Osteoblast (primary cell): ENCODE results near the gene FSHR. TPM values are rescaled to one million over a fixed set of nuclear protein-coding genes. Genes with fewer than 3 reads are reported as not detected.

Experiments used
- DNase-seq: peaks from one replicate; pipeline ENCODE4 v3.0.0; 2011; ENCODE audit warnings: low spot score, mixed read lengths; ENCODE audit not compliant: insufficient read length; ENCODE audit errors: missing footprints
- H2AFZ ChIP-seq: 2 replicates; pipeline ENCODE4 v1.6.0; 2011; ENCODE audit warnings: mild to moderate bottlenecking, low read length
- H3K27ac ChIP-seq: 2 replicates; pipeline ENCODE4 v1.5.1; 2011; ENCODE audit warnings: mild to moderate bottlenecking, low read depth, low read length, moderate library complexity
- H3K27me3 ChIP-seq: 2 replicates; pipeline ENCODE4 v1.6.0; 2012; ENCODE audit warnings: mild to moderate bottlenecking, control low read depth, inconsistent platforms, low read length, moderate library complexity; ENCODE audit not compliant: insufficient read depth
- H3K36me3 ChIP-seq: 2 replicates; pipeline ENCODE4 v1.5.1; 2011; ENCODE audit warnings: mild to moderate bottlenecking, low read length, control low read depth, moderate library complexity; ENCODE audit not compliant: insufficient read depth
- H3K4me1 ChIP-seq: 2 replicates; pipeline ENCODE4 v1.5.1; 2011; ENCODE audit warnings: mild to moderate bottlenecking, low read length, control low read depth, moderate library complexity; ENCODE audit not compliant: insufficient read depth
- H3K4me2 ChIP-seq: 2 replicates; pipeline ENCODE4 v1.6.0; 2011; ENCODE audit warnings: mild to moderate bottlenecking, low read length; ENCODE audit not compliant: insufficient read depth
- H3K4me3 ChIP-seq: fragments of 200-600 bp; sonication (generic); 3 replicates; pipeline ENCODE4 v1.5.1; 2012; ENCODE audit warnings: mild to moderate bottlenecking, low read length, inconsistent platforms; ENCODE audit not compliant: insufficient read depth
- H3K79me2 ChIP-seq: 2 replicates; pipeline ENCODE4 v1.6.0; 2012; ENCODE audit warnings: mild to moderate bottlenecking, low read length, control low read depth, inconsistent platforms; ENCODE audit not compliant: insufficient read depth
- H3K9me3 ChIP-seq: 2 replicates; pipeline ENCODE4 v1.5.1; 2011; ENCODE audit warnings: low read depth, low read length, control low read depth
- H4K20me1 ChIP-seq: 2 replicates; pipeline ENCODE4 v1.6.0; 2012; ENCODE audit warnings: mild to moderate bottlenecking, low read length, control low read depth; ENCODE audit not compliant: insufficient read depth
- total RNA-seq: library from RNA; depleted of rRNA; stranded (reverse); fragments of >200 nt; gene quantifications from 2 replicates; pipeline ENCODE4 v1.2.3, GENCODE V29; 2012
- TF ChIP-seq, protein P1 (sequence below): IDR thresholded peaks from 2 replicates; pipeline ENCODE4 v1.5.1; 2011; ENCODE audit warnings: mild to moderate bottlenecking, low read depth, low read length, moderate library complexity; ENCODE audit errors: extremely low read depth

The FSHR gene
- total RNA-seq, 1 donor: 0.36 TPM

DNA sequence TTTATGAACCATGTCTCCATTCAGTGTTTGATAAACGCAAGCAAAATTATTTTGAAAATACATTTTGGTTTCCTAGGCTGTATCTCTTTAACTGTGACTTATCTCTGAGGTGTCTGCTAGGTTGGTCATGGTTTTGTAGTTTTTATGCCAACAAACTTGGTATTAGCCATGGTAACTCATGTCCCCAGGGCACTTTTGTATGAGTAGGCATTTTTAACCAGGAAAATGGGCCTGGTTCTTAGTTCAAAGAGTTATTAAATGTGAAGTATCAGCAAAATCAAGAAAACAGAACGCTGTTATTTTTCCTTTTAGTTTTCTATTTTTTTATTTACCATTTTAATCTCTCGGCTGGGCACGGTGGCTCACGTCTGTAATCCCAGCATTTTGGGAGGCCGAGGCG, 219.5 kb downstream of the FSHR start:
- no peak overlapping the region for H3K4me3 ChIP-seq
- no peaks in the 10 kb centered on the region for H3K79me2 ChIP-seq
- no peak overlapping the region for H2AFZ ChIP-seq
- DNase-seq: no peak
- no peak overlapping the region for H3K4me2 ChIP-seq
- TF ChIP-seq, protein P1, sequence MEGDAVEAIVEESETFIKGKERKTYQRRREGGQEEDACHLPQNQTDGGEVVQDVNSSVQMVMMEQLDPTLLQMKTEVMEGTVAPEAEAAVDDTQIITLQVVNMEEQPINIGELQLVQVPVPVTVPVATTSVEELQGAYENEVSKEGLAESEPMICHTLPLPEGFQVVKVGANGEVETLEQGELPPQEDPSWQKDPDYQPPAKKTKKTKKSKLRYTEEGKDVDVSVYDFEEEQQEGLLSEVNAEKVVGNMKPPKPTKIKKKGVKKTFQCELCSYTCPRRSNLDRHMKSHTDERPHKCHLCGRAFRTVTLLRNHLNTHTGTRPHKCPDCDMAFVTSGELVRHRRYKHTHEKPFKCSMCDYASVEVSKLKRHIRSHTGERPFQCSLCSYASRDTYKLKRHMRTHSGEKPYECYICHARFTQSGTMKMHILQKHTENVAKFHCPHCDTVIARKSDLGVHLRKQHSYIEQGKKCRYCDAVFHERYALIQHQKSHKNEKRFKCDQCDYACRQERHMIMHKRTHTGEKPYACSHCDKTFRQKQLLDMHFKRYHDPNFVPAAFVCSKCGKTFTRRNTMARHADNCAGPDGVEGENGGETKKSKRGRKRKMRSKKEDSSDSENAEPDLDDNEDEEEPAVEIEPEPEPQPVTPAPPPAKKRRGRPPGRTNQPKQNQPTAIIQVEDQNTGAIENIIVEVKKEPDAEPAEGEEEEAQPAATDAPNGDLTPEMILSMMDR: no peak
- H3K27ac ChIP-seq: no peak overlapping the region
- H3K9me3 ChIP-seq: no peaks in the 10 kb centered on the region
- H3K4me1 ChIP-seq: no peaks in the 10 kb centered on the region
- no peaks in the 10 kb centered on the region for H3K27me3 ChIP-seq
- H3K36me3 ChIP-seq: no peaks in the 10 kb centered on the region
- H4K20me1 ChIP-seq: no peaks in the 10 kb centered on the region

DNA sequence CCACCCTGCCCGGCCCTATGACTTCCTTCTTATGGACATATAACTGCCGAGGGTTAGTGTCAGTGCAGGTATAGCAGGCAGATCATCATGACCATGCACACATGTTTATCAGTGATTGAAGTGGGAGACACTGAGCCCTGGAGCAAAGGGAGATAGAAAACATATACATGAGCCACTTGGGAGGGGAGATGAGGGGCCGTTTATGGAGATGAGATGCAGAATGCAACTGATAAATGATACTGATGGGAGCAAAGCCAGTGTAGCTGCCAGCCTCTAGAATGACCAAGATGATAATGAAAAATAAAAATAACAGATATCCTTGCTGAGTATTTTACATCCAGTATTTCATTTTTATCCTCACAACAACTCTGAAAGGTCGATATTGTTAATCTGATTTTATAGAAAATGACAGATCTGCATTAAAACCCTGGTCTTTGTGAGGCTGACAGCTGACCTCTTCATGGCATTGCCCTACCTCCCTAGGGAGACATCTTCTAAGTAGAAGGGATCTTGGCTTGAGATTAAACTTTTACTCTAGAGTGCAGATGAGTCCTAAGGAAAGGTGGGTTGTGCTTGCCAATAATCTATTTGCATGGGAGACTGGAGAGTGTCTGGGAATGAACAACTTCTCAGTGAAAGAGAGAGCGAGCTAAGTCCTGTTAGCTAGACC, 220.4 kb downstream of the FSHR start:
- H3K4me1 ChIP-seq: no peaks in the 10 kb centered on the region
- no peaks in the 10 kb centered on the region for H3K79me2 ChIP-seq
- no peak overlapping the region for H3K4me3 ChIP-seq
- no peaks in the 10 kb centered on the region for H3K36me3 ChIP-seq
- no peaks in the 10 kb centered on the region for H3K9me3 ChIP-seq
- no peak overlapping the region for H2AFZ ChIP-seq
- no peak overlapping the region for H3K27ac ChIP-seq
- DNase-seq: no peak
- H3K27me3 ChIP-seq: no peaks in the 10 kb centered on the region
- TF ChIP-seq, protein P1: no peak
- no peaks in the 10 kb centered on the region for H4K20me1 ChIP-seq
- H3K4me2 ChIP-seq: no peak overlapping the region

- H3K9me3 ChIP-seq: no peaks in the 10 kb centered on the region
- no peaks in the 10 kb centered on the region for H3K4me1 ChIP-seq
- TF ChIP-seq, protein P1: no peak
- no peak overlapping the region for H3K4me3 ChIP-seq
- H2AFZ ChIP-seq: no peak overlapping the region
- H3K36me3 ChIP-seq: no peaks in the 10 kb centered on the region
- no peak for DNase-seq
- H3K27me3 ChIP-seq: no peaks in the 10 kb centered on the region
- H3K27ac ChIP-seq: no peak overlapping the region
- H4K20me1 ChIP-seq: no peaks in the 10 kb centered on the region
- H3K79me2 ChIP-seq: no peaks in the 10 kb centered on the region
- no peak overlapping the region for H3K4me2 ChIP-seq
Measured at GRCh38 chr2:48932667-48933066, 221.6 kb downstream of the FSHR start.

DNA sequence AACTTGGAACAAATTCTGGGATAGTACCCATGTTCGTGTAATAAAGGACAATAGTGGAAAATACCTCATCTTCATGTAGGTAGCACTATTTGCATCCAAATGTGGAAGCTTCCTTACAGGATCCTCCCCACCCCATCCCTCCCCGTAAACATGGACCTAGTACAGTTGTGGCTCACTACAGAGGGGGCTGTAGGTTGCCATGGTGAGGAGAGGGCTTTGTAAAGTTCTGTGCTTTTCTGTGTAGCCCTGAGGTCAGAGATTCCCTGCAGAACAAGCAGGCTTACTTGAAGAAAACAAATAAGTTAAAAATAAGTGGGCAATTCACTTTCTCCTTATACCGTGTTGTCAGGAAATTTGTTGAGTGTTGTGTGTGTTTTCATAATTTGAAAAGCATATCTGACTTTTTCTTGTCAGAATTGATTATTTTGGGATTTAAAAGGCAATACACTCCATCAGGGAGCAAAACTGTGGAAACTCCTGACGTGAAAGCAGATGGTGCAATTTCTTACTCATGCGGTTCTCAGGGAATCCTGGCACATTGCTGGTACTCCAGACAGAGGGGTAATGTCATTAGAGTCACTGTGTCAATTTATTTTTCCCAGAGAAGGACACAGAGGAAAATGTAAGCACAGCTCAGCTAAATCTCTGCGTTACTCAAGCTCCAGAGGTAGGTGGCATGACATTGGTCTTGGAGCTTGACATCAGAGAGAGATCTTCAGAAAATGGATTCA, 224.6 kb downstream of the FSHR start:
- H3K4me1 ChIP-seq: no peaks in the 10 kb centered on the region
- H3K4me3 ChIP-seq: no peak overlapping the region
- no peaks in the 10 kb centered on the region for H3K9me3 ChIP-seq
- H3K27ac ChIP-seq: no peak overlapping the region
- no peaks in the 10 kb centered on the region for H4K20me1 ChIP-seq
- H3K36me3 ChIP-seq: no peaks in the 10 kb centered on the region
- H3K4me2 ChIP-seq: no peak overlapping the region
- no peak for DNase-seq
- H2AFZ ChIP-seq: no peak overlapping the region
- H3K79me2 ChIP-seq: no peaks in the 10 kb centered on the region
- TF ChIP-seq, protein P1: no peak
- H3K27me3 ChIP-seq: no peaks in the 10 kb centered on the region
